ENCODE results near the gene MYO1E.

DNA sequence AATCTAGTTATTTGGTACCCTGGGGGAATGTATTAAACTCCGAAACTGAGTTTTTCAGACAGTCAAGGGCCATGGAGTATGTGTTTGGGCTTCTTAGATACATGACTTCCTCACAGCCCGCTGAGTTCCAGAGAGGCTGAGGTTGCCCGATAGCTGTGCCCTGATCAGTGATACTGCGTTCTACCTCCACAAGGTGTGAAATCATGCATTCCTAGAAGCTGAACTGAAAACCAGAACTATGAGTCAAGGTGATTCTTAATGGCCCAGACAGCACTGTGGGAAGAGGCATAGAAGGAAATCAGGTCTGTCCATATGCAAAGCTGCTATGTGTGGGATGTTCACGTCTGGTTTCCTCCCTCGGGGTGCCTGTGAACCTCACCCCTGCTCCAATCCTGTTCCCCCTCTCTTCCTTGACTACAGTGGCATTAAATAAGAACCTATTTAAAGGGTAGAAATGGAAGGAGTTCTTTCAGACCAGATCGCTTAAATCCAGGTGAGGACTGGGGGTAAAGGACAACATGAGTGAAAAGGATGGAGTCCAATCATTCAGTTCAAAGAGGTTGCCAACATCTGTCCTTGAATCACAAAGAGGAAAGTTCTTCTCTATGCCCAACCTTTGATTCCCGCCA is 74.3 kb downstream of the MYO1E start:
- TF ChIP-seq, protein P1, sequence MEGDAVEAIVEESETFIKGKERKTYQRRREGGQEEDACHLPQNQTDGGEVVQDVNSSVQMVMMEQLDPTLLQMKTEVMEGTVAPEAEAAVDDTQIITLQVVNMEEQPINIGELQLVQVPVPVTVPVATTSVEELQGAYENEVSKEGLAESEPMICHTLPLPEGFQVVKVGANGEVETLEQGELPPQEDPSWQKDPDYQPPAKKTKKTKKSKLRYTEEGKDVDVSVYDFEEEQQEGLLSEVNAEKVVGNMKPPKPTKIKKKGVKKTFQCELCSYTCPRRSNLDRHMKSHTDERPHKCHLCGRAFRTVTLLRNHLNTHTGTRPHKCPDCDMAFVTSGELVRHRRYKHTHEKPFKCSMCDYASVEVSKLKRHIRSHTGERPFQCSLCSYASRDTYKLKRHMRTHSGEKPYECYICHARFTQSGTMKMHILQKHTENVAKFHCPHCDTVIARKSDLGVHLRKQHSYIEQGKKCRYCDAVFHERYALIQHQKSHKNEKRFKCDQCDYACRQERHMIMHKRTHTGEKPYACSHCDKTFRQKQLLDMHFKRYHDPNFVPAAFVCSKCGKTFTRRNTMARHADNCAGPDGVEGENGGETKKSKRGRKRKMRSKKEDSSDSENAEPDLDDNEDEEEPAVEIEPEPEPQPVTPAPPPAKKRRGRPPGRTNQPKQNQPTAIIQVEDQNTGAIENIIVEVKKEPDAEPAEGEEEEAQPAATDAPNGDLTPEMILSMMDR (conservative IDR thresholded peaks at IDR 0.05; ENCODE audit: low read length), result no peak
- no peak for TF ChIP-seq EZH2phosphoT487 (IDR thresholded peaks at IDR 0.05; ENCODE audit: borderline replicate concordance, low read depth, low read length)

All from OCI-LY7 (cell line).